B cell (primary cell): ENCODE measurements around the gene CLCNKB. TPM values are rescaled to one million over a fixed set of nuclear protein-coding genes. Genes with fewer than 3 reads are reported as not detected.

Experiments
- ATAC-seq: fragments of 200-7000 bp; cut with Tn5 transposase; one replicate; pipeline ENCODE4 v1.10.0; 2021; ENCODE audit warnings: low read depth, mild to moderate bottlenecking, moderate number of reproducible peaks, moderate library complexity
- CTCF ChIA-PET: fragments of 350-600 bp; sonication (Branson Sonifier 250); formaldehyde crosslinking; loops from one replicate; lab custom pipeline; 2021; ENCODE audit warnings: antibody characterized with exemption, inconsistent platforms; lab: Charles Lee
- POLR2A ChIA-PET: fragments of 350-600 bp; sonication (Branson Sonifier 250); formaldehyde crosslinking; loops from one replicate; lab custom pipeline; 2021; ENCODE audit warnings: antibody characterized with exemption; lab: Charles Lee
- DNase-seq: peaks from one replicate; pipeline ENCODE4 v3.0.0; 2013
- H2AFZ ChIP-seq: 2 replicates; pipeline ENCODE4 v1.6.1; 2012; ENCODE audit warnings: mild to moderate bottlenecking, low read depth, low read length; ENCODE audit not compliant: insufficient read depth, poor library complexity, severe bottlenecking
- H3K27ac ChIP-seq, 2 donors: 1 replicate in 1 of 2; 2 replicates in 1 of 2; pipeline ENCODE4 v1.5.1; 2012 to 2013; ENCODE audit warnings: low read length in 2 of 2, mild to moderate bottlenecking in 2 of 2, moderate library complexity in 1 of 2
- H3K27me3 ChIP-seq, 4 experiments: fragments of 200-600 bp in 1 of 4; sonication (generic) in 1 of 4; replicated peaks in 1 of 4; 1 replicate in 2 of 4; 2 replicates in 2 of 4; pipeline versions ENCODE4 v1.6.1 to v1.7.0; 2013 to 2016; ENCODE audit warnings: low read length in 3 of 4, mild to moderate bottlenecking in 2 of 4, mixed read lengths in 1 of 4, moderate library complexity in 1 of 4; ENCODE audit not compliant: insufficient read depth in 4 of 4, control insufficient read depth in 3 of 4; ENCODE audit errors: control extremely low read depth in 1 of 4
- H3K36me3 ChIP-seq, 2 experiments: replicated peaks in 1 of 2; 1 replicate in 1 of 2; 2 replicates in 1 of 2; pipeline versions ENCODE4 v1.6.1 to v1.7.1; 2013; ENCODE audit warnings: low read length in 1 of 2; ENCODE audit not compliant: insufficient read depth in 2 of 2, control insufficient read depth in 1 of 2; ENCODE audit errors: control extremely low read depth in 1 of 2, extremely low read depth in 1 of 2
- H3K4me1 ChIP-seq, 2 donors: fragments of 200-600 bp in 1 of 2; sonication (generic) in 1 of 2; 1 replicate in 1 of 2; 2 replicates in 1 of 2; pipeline versions ENCODE4 v1.5.1 to v1.6.1; 2013 to 2017; ENCODE audit warnings: low read length in 2 of 2; ENCODE audit not compliant: control insufficient read depth in 2 of 2, insufficient read depth in 2 of 2
- H3K4me2 ChIP-seq: replicated peaks from 2 replicates; pipeline ENCODE3; 2012; ENCODE audit warnings: mild to moderate bottlenecking, low read depth, low read length; ENCODE audit not compliant: poor library complexity, severe bottlenecking
- H3K4me3 ChIP-seq, 5 experiments: fragments of 200-600 bp in 1 of 5; sonication (generic) in 1 of 5; 1 replicate in 3 of 5; 2 replicates in 2 of 5; pipeline versions ENCODE4 v1.5.1 to v1.7.0; 2011 to 2016; ENCODE audit warnings: low read length in 4 of 5, mild to moderate bottlenecking in 4 of 5, low read depth in 2 of 5, control low read depth in 1 of 5, moderate library complexity in 1 of 5; ENCODE audit not compliant: insufficient read depth in 1 of 5; ENCODE audit errors: control extremely low read depth in 1 of 5, extremely low read depth in 1 of 5
- H3K79me2 ChIP-seq: fragments of 200-600 bp; sonication (generic); one replicate; pipeline ENCODE4 v1.6.0; 2016; ENCODE audit warnings: low read length; ENCODE audit not compliant: control insufficient read depth, insufficient read depth
- H3K9ac ChIP-seq: fragments of 200-600 bp; sonication (generic); 2 replicates; pipeline ENCODE4 v1.6.1; 2017; ENCODE audit warnings: mild to moderate bottlenecking, low read length, moderate library complexity
- H3K9me3 ChIP-seq, 3 donors: one replicate each; pipeline versions ENCODE4 v1.6.1 to v1.7.1; 2013; ENCODE audit warnings: low read length in 2 of 3; ENCODE audit not compliant: control insufficient read depth in 2 of 3, insufficient read depth in 1 of 3; ENCODE audit errors: control extremely low read depth in 1 of 3
- H4K20me1 ChIP-seq: 2 replicates; pipeline ENCODE4 v1.6.0; 2012; ENCODE audit warnings: mild to moderate bottlenecking, low read length; ENCODE audit not compliant: insufficient read depth, control insufficient read depth, poor library complexity, severe bottlenecking
- H3K27ac Mint-ChIP-seq: one replicate; pipeline ENCODE4 v1.8.0; 2021; ENCODE audit warnings: mixed read lengths
- H3K27me3 Mint-ChIP-seq: one replicate; pipeline ENCODE4 v1.8.0; 2021; ENCODE audit warnings: mixed read lengths
- H3K4me1 Mint-ChIP-seq: one replicate; pipeline ENCODE4 v1.8.0; 2021; ENCODE audit warnings: mixed read lengths
- H3K4me3 Mint-ChIP-seq: one replicate; pipeline ENCODE4 v1.8.0; 2021; ENCODE audit warnings: mixed read lengths
- H3K9me3 Mint-ChIP-seq: one replicate; pipeline ENCODE4 v1.8.0; 2022; ENCODE audit warnings: mixed read lengths; ENCODE audit not compliant: insufficient read depth
- CTCF ChIP-seq: fragments of 200-600 bp; IDR thresholded peaks from one replicate; pipeline ENCODE4 v1.8.0; 2022; ENCODE audit warnings: antibody characterized with exemption, mild to moderate bottlenecking
- EZH2 ChIP-seq: IDR thresholded peaks from 2 replicates; pipeline ENCODE4 v1.6.1; 2012; ENCODE audit warnings: borderline replicate concordance, low read depth, mild to moderate bottlenecking, moderate library complexity, low read length; ENCODE audit not compliant: insufficient read depth, poor library complexity, severe bottlenecking
- WGBS: methylation state at CpG from one replicate; pipeline ENCODE4 v1.1.5; 2013; ENCODE audit warnings: missing lambda C conversion rate; ENCODE audit not compliant: insufficient coverage; 5-methylcytosine and 5-hydroxymethylcytosine counted together
- intact Hi-C: fragments of 100-400 bp; cut with micrococcal nuclease; formaldehyde crosslinking; loops from one replicate; pipeline ENCODE4 v1.10.0; 2022
- polyA plus RNA-seq: library from polyadenylated mRNA; depleted of rRNA; stranded (reverse); fragments of >200 nt; gene quantifications from 2 replicates; pipeline ENCODE4 v1.2.3, GENCODE V29; 2012
- total RNA-seq, 2 donors: library from RNA; stranded (reverse); fragments of 120-200 nt in 1 of 2; gene quantifications; 1 replicate in 1 of 2; 2 replicates in 1 of 2; pipeline versions ENCODE4 v1.2.3 to v1.2.4, GENCODE V29; 2013 to 2022

Gene CLCNKB
- total and polyA plus RNA-seq, 2 donors (not counting 1 experiment from before 2014, with no cell fraction given) = not detected

- Histone ChIP-seq H4K20me1 (no peaks in the 10 kb centered on the region), H3K4me3 (no peak overlapping the region), H3K27me3 (peaks cover 0 to 8% (median 1%) of the 10 kb centered on the region in 4 experiments), H3K36me3 (no peaks in the 10 kb centered on the region), H3K4me2 (no peak overlapping the region), H3K27ac (no peak overlapping the region), H3K79me2 (no peaks in the 10 kb centered on the region), H3K4me1 (no peaks in the 10 kb centered on the region), H3K9me3 (peaks cover 0 to 3% (median 0%) of the 10 kb centered on the region in 3 donors), H2AFZ (no peak overlapping the region), H3K9ac (no peak overlapping the region)
- DNase-seq (no peak), ATAC-seq (no peak)
- Mint-ChIP-seq H3K27me3 (peaks cover 36% of the 10 kb centered on the region), H3K4me1 (no peaks in the 10 kb centered on the region), H3K9me3 (no peaks in the 10 kb centered on the region), H3K27ac (no peak overlapping the region), H3K4me3 (no peak overlapping the region)
- ChIA-PET POLR2A (no interaction called here), CTCF (no interaction called here)
- intact Hi-C loops = no loop called here
- 85% methylated on average over 9 of the region's 9 CpGs for WGBS
- TF ChIP-seq EZH2 (no peak), CTCF (no peak)
Observed at GRCh38 chr1:16095447-16095846, 51.9 kb downstream of the CLCNKB start.

- intact Hi-C loops = no loop called here
- DNase-seq = no peak
- Histone ChIP-seq H3K9ac (no peak overlapping the region), H3K79me2 (no peaks in the 10 kb centered on the region), H4K20me1 (no peaks in the 10 kb centered on the region), H3K4me1 (no peaks in the 10 kb centered on the region), H3K27me3 (peaks cover 0 to 5% (median 1%) of the 10 kb centered on the region in 4 experiments), H3K36me3 (no peaks in the 10 kb centered on the region), H3K9me3 (peaks cover 0 to 14% (median 0%) of the 10 kb centered on the region in 3 donors), H3K27ac (no peak overlapping the region), H3K4me2 (no peak overlapping the region), H2AFZ (no peak overlapping the region), H3K4me3 (no peak overlapping the region)
- no peaks in the 10 kb centered on the region for H3K9me3 Mint-ChIP-seq
- peaks cover 45% of the 10 kb centered on the region for H3K27me3 Mint-ChIP-seq
- ATAC-seq = no peak
- H3K4me1 Mint-ChIP-seq = no peaks in the 10 kb centered on the region
- no peak for TF ChIP-seq EZH2
- POLR2A ChIA-PET = no interaction called here
- H3K27ac Mint-ChIP-seq = no peak overlapping the region
- no peak overlapping the region for H3K4me3 Mint-ChIP-seq
- WGBS = no CpG with 5 or more reads among the region's 1 CpG
- CTCF ChIA-PET = no interaction called here
Observed at GRCh38 chr1:16099412-16099811, 55.8 kb downstream of the CLCNKB start.
